ENCODE measurements around the gene MCM3AP. TPM values are rescaled to one million over a fixed set of nuclear protein-coding genes. Genes with fewer than 3 reads are reported as not detected.

The MCM3AP gene
- total and polyA plus RNA-seq, 9 of the 15 experiments (the other 6 are each of a cell fraction or from before 2014, with no cell fraction given) = 6.5 to 179 (median 69.6) TPM

DNA sequence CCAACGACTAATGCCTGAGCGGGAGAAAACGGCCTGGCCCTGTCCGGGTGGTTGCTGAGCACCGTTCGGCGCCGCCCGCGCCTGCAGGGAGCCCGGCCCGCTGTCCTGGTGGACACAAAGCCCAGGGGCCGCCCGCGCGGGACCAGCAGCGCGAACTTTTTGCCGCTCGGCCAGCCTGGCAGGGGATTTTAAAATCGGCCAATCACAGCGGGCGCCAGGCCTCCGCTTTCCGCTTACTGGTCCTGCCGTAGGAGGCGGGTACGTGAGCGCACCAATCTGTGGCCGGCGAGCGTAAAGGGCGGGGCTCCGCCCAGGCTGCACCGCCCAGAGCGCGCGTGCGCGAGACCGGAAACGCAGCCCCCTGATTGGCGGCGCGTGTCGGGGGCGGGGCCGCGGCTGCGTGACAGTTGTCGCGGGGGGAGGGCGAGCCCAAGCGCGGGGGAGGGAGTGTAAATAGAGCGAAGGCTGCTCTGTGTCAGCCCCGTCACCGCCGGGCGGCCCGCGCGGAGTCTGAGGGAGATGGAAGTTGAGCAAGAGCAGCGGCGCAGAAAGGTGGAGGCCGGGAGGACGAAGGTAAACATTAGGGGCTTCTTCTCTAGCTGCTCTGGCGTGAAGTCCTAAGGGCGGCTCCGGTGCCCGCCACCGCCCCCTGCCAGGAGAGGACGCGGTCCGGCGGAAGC lies 38.4 kb upstream of the MCM3AP start, which contains the start of the genes C21orf58 and PCNT (continued):
- TF ChIP-seq MAFG (tag; conservative IDR thresholded peaks at IDR 0.05) = no peak
- peak; percentile 96 to 98 for TF ChIP-seq FOXK2 (conservative IDR thresholded peaks at IDR 0.05 in 1 of 2, IDR thresholded peaks at IDR 0.05 in 1 of 2; ENCODE audit: low read depth in 2 of 2)
- no peak for TF ChIP-seq NFATC3 (IDR thresholded peaks at IDR 0.05)
- TF ChIP-seq, protein P1, sequence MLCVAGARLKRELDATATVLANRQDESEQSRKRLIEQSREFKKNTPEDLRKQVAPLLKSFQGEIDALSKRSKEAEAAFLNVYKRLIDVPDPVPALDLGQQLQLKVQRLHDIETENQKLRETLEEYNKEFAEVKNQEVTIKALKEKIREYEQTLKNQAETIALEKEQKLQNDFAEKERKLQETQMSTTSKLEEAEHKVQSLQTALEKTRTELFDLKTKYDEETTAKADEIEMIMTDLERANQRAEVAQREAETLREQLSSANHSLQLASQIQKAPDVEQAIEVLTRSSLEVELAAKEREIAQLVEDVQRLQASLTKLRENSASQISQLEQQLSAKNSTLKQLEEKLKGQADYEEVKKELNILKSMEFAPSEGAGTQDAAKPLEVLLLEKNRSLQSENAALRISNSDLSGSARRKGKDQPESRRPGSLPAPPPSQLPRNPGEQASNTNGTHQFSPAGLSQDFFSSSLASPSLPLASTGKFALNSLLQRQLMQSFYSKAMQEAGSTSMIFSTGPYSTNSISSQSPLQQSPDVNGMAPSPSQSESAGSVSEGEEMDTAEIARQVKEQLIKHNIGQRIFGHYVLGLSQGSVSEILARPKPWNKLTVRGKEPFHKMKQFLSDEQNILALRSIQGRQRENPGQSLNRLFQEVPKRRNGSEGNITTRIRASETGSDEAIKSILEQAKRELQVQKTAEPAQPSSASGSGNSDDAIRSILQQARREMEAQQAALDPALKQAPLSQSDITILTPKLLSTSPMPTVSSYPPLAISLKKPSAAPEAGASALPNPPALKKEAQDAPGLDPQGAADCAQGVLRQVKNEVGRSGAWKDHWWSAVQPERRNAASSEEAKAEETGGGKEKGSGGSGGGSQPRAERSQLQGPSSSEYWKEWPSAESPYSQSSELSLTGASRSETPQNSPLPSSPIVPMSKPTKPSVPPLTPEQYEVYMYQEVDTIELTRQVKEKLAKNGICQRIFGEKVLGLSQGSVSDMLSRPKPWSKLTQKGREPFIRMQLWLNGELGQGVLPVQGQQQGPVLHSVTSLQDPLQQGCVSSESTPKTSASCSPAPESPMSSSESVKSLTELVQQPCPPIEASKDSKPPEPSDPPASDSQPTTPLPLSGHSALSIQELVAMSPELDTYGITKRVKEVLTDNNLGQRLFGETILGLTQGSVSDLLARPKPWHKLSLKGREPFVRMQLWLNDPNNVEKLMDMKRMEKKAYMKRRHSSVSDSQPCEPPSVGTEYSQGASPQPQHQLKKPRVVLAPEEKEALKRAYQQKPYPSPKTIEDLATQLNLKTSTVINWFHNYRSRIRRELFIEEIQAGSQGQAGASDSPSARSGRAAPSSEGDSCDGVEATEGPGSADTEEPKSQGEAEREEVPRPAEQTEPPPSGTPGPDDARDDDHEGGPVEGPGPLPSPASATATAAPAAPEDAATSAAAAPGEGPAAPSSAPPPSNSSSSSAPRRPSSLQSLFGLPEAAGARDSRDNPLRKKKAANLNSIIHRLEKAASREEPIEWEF (CRISPR knock-in tag; IDR thresholded peaks at IDR 0.05) = no peak
- peak; percentile 63 for TF ChIP-seq PML (IDR thresholded peaks at IDR 0.05; ENCODE audit: low read length)
- peak; percentile 85 for TF ChIP-seq BRD9 (IDR thresholded peaks at IDR 0.05; ENCODE audit: low read depth, partially characterized antibody)
- TF ChIP-seq ZNF316 (IDR thresholded peaks at IDR 0.05) = no peak
- TF ChIP-seq HIVEP1 (CRISPR knock-in tag; IDR thresholded peaks at IDR 0.05) = no peak
- TF ChIP-seq, protein P2, sequence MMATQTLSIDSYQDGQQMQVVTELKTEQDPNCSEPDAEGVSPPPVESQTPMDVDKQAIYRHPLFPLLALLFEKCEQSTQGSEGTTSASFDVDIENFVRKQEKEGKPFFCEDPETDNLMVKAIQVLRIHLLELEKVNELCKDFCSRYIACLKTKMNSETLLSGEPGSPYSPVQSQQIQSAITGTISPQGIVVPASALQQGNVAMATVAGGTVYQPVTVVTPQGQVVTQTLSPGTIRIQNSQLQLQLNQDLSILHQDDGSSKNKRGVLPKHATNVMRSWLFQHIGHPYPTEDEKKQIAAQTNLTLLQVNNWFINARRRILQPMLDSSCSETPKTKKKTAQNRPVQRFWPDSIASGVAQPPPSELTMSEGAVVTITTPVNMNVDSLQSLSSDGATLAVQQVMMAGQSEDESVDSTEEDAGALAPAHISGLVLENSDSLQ (IDR thresholded peaks at IDR 0.05) = peak; percentile 95
- TF ChIP-seq POLR2G (IDR thresholded peaks at IDR 0.05; ENCODE audit: low read depth, low read length) = peak; percentile 96
- 0 out of 2 replicates have a peak, but pooled peaks have one; percentile 13 for TF ChIP-seq ZNF79 (CRISPR knock-in tag; IDR thresholded peaks at IDR 0.05; ENCODE audit: low read depth)
- peak; percentile 15 for TF ChIP-seq DACH1 (IDR thresholded peaks at IDR 0.05; ENCODE audit: partially characterized antibody)
- no peak for TF ChIP-seq RBM15 (IDR thresholded peaks at IDR 0.05; ENCODE audit: insufficient read depth, low read length)
- TF ChIP-seq, protein P3, sequence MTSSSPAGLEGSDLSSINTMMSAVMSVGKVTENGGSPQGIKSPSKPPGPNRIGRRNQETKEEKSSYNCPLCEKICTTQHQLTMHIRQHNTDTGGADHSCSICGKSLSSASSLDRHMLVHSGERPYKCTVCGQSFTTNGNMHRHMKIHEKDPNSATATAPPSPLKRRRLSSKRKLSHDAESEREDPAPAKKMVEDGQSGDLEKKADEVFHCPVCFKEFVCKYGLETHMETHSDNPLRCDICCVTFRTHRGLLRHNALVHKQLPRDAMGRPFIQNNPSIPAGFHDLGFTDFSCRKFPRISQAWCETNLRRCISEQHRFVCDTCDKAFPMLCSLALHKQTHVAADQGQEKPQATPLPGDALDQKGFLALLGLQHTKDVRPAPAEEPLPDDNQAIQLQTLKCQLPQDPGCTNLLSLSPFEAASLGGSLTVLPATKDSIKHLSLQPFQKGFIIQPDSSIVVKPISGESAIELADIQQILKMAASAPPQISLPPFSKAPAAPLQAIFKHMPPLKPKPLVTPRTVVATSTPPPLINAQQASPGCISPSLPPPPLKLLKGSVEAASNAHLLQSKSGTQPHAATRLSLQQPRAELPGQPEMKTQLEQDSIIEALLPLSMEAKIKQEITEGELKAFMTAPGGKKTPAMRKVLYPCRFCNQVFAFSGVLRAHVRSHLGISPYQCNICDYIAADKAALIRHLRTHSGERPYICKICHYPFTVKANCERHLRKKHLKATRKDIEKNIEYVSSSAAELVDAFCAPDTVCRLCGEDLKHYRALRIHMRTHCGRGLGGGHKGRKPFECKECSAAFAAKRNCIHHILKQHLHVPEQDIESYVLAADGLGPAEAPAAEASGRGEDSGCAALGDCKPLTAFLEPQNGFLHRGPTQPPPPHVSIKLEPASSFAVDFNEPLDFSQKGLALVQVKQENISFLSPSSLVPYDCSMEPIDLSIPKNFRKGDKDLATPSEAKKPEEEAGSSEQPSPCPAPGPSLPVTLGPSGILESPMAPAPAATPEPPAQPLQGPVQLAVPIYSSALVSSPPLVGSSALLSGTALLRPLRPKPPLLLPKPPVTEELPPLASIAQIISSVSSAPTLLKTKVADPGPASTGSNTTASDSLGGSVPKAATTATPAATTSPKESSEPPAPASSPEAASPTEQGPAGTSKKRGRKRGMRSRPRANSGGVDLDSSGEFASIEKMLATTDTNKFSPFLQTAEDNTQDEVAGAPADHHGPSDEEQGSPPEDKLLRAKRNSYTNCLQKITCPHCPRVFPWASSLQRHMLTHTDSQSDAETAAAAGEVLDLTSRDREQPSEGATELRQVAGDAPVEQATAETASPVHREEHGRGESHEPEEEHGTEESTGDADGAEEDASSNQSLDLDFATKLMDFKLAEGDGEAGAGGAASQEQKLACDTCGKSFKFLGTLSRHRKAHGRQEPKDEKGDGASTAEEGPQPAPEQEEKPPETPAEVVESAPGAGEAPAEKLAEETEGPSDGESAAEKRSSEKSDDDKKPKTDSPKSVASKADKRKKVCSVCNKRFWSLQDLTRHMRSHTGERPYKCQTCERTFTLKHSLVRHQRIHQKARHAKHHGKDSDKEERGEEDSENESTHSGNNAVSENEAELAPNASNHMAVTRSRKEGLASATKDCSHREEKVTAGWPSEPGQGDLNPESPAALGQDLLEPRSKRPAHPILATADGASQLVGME (CRISPR knock-in tag; IDR thresholded peaks at IDR 0.05) = 0 out of 2 replicates have a peak, but pooled peaks have one; percentile 24
- peak; percentile 75 for TF ChIP-seq PRPF4 (IDR thresholded peaks at IDR 0.05; ENCODE audit: insufficient read depth, low read depth, low read length, poor library complexity, severe bottlenecking)
- TF ChIP-seq U2AF1 (optimal IDR thresholded peaks at IDR 0.05; ENCODE audit: low read depth, low read length) = peak; percentile 84

All from K562 (cell line).